Suprapubic skin (tissue), 3 donors: Measurements from ENCODE around the gene PLCD1.

Experiments used
- CTCF ChIP-seq, 2 donors: fragments of 200-600 bp in 1 of 2; fragments of 450-650 bp in 1 of 2; sonication (generic) in 1 of 2; IDR thresholded peaks; one replicate each; pipeline ENCODE4 v1.5.1; 2016 to 2019; ENCODE audit warnings: antibody characterized with exemption in 2 of 2, mild to moderate bottlenecking in 1 of 2, moderate library complexity in 1 of 2
- EP300 ChIP-seq: sonication (generic); formaldehyde crosslinking; IDR thresholded peaks from one replicate; pipeline ENCODE4 v1.6.1; 2017; ENCODE audit warnings: antibody characterized with exemption

GRCh38 chr3:37997342-37997741 is 32.1 kb downstream of the PLCD1 start:
- TF ChIP-seq CTCF (IDR thresholded peaks at IDR 0.05) (no peak), EP300 (no peak)
